ENCODE measurements around the gene SFXN2.
"Not testable (repeated sequence)": the region's sequence is repeated elsewhere in the genome, so short reads cannot be mapped to it uniquely, and the experiment has no call there.

The SFXN2 gene

GRCh38 chr10:102723989-102724388 lies 9.6 kb downstream of the SFXN2 start:
- DNase-seq, result no peak

- DNase-seq, result no peak
Measured at GRCh38 chr10:102726274-102726673, 11.8 kb downstream of the SFXN2 start.

GRCh38 chr10:102727037-102727818 lies 12.8 kb downstream of the SFXN2 start:
- no peak for DNase-seq

- DNase-seq, result peak; percentile 61 to 72
Measured at GRCh38 chr10:102729029-102730026, 14.9 kb downstream of the SFXN2 start.

GRCh38 chr10:102731222-102731800 lies 16.9 kb downstream of the SFXN2 start:
- DNase-seq, result no peak

GRCh38 chr10:102732661-102733060 lies 18.2 kb downstream of the SFXN2 start:
- no peak for DNase-seq

GRCh38 chr10:102735065-102735562 lies 20.7 kb downstream of the SFXN2 start:
- DNase-seq, result no peak

GRCh38 chr10:102738692-102739121 lies 24.3 kb downstream of the SFXN2 start:
- DNase-seq, result no peak

GRCh38 chr10:102740229-102740628 lies 25.8 kb downstream of the SFXN2 start:
- no peak for DNase-seq

GRCh38 chr10:102741726-102742237 lies 27.3 kb downstream of the SFXN2 start:
- DNase-seq, result no peak

- DNase-seq, result not testable (repeated sequence)
Measured at GRCh38 chr10:102742313-102742712, 27.9 kb downstream of the SFXN2 start.

- DNase-seq, result peak in 1 of 2 experiments; percentile 10
Measured at GRCh38 chr10:102743078-102743587, 28.7 kb downstream of the SFXN2 start.

GRCh38 chr10:102743588-102744373 lies 29.3 kb downstream of the SFXN2 start, which contains the start of gene WBP1L:
Gene WBP1L (plus strand): TSS chr10:102743948. CDS start chr10:102744054, 106 bp downstream.
- peak; percentile 94 to 96 for DNase-seq

GRCh38 chr10:102744374-102745051 lies 30.1 kb downstream of the SFXN2 start:
- peak in 1 of 2 experiments; percentile 18 for DNase-seq

- DNase-seq, result no peak
Measured at GRCh38 chr10:102745157-102745556, 30.7 kb downstream of the SFXN2 start.

- DNase-seq, result no peak
Measured at GRCh38 chr10:102752266-102752930, 38.0 kb downstream of the SFXN2 start.

GRCh38 chr10:102752934-102753664 lies 38.7 kb downstream of the SFXN2 start:
- DNase-seq, result no peak

- DNase-seq, result no peak
Measured at GRCh38 chr10:102753718-102754117, 39.3 kb downstream of the SFXN2 start.

- DNase-seq, result no peak
Measured at GRCh38 chr10:102757323-102757722, 42.9 kb downstream of the SFXN2 start.
